ENCODE data around the gene ZNF266. TPM values are rescaled to one million over a fixed set of nuclear protein-coding genes. Genes with fewer than 3 reads are reported as not detected.

ZNF266 gene
- total RNA-seq, 1 experiment from 2014 or later: 17.8 TPM

- H3K4me1 ChIP-seq (ENCODE audit: insufficient read depth, low read length, poor library complexity, severe bottlenecking): peaks cover 6% of the 10 kb centered on the region
- no peaks in the 10 kb centered on the region for H3K9me3 ChIP-seq (ENCODE audit: low read depth, low read length, poor library complexity, severe bottlenecking)
- H3K36me3 ChIP-seq (ENCODE audit: insufficient read depth, low read length, poor library complexity, severe bottlenecking): peaks cover 9% of the 10 kb centered on the region
- no peak overlapping the region for H3K4me3 ChIP-seq (ENCODE audit: low read depth, low read length, poor library complexity, severe bottlenecking)
- DNase-seq (ENCODE audit: low spot score): peak; percentile 56
- H3K27ac ChIP-seq (ENCODE audit: low read depth, low read length, poor library complexity, severe bottlenecking): no peak overlapping the region
- H3K27me3 ChIP-seq (replicated peaks; ENCODE audit: insufficient read depth, low read depth, low read length, poor library complexity): no peaks in the 10 kb centered on the region
- BruUV-seq (replicated peaks): no TSS peak
- POLR2A ChIA-PET (ENCODE audit: low non-redundant PET): no interaction called here
- CTCF ChIA-PET: interaction anchor here (0.6 to 0.7 kb wide), 2 partner anchors 226 to 458 kb away, joined by 3 to 4 read pairs; no protein-coding TSS in a partner anchor
- TF ChIP-seq CTCF (conservative IDR thresholded peaks at IDR 0.05; ENCODE audit: low read depth, low read length): peak; percentile 68
- TF ChIP-seq EZH2 (IDR thresholded peaks at IDR 0.05; ENCODE audit: borderline replicate concordance, low read depth, low read length, poor library complexity, severe bottlenecking): no peak
- intact Hi-C loops (cut with micrococcal nuclease; ENCODE audit: unreplicated experiment): no loop called here
Observed at GRCh38 chr19:9431475-9431874, 3.9 kb downstream of the ZNF266 start.

DNA sequence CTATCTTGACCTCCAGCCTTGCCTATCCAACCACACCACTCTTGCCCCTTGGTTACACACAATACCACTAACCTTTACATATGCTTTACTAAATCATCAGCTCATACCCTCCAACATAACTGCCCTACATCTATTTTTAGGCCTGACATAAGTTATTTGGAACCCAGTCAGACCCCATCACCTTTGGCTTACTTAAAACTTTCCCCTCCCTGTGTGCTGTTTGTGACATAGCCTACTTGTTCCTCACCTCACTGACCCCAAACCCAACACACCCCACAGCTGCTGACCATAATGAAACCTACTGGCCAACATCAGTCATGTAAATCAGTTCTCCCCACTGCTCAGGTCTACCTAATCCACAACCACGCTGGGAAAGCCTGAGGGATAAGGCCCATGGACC is 4.9 kb downstream of the ZNF266 start:
- intact Hi-C loops (cut with micrococcal nuclease; ENCODE audit: unreplicated experiment): no loop called here
- Histone ChIP-seq H3K4me1 (ENCODE audit: insufficient read depth, low read length, poor library complexity, severe bottlenecking) (peaks cover 6% of the 10 kb centered on the region), H3K4me3 (ENCODE audit: low read depth, low read length, poor library complexity, severe bottlenecking) (no peak overlapping the region), H3K27me3 (replicated peaks; ENCODE audit: insufficient read depth, low read depth, low read length, poor library complexity) (no peaks in the 10 kb centered on the region), H3K36me3 (ENCODE audit: insufficient read depth, low read length, poor library complexity, severe bottlenecking) (peaks cover 9% of the 10 kb centered on the region), H3K9me3 (ENCODE audit: low read depth, low read length, poor library complexity, severe bottlenecking) (no peaks in the 10 kb centered on the region), H3K27ac (ENCODE audit: low read depth, low read length, poor library complexity, severe bottlenecking) (no peak overlapping the region)
- no peak for TF ChIP-seq CTCF (conservative IDR thresholded peaks at IDR 0.05; ENCODE audit: low read depth, low read length)
- TF ChIP-seq EZH2 (IDR thresholded peaks at IDR 0.05; ENCODE audit: borderline replicate concordance, low read depth, low read length, poor library complexity, severe bottlenecking): no peak
- POLR2A ChIA-PET (ENCODE audit: low non-redundant PET): no interaction called here
- BruUV-seq (replicated peaks): no TSS peak
- CTCF ChIA-PET: interaction anchor here (1.2 kb wide), 1 partner anchor 225 kb away, joined by 5 read pairs; no protein-coding TSS in a partner anchor
- DNase-seq (ENCODE audit: low spot score): no peak

DNA sequence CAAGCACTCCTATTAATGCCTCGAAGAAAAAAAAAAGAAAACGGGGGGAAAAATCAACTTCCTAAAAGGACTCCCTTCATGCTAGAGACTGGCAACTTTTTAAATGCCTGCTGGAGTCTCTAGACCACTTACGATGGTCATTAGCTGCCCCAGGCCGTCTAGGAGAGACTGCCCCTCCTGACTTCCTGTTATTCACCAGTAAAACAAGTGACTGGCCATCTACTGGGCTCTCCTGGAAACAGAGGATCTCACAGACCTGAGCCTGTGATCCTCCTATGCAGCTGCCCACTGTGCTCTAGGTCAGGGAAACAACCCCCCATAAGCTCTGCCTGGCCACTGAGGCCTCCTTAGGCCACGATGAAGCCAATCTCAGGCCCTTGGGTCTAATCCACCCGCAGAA is 7.4 kb downstream of the ZNF266 start:
- Histone ChIP-seq H3K36me3 (ENCODE audit: insufficient read depth, low read length, poor library complexity, severe bottlenecking) (peaks cover 8% of the 10 kb centered on the region), H3K4me3 (ENCODE audit: low read depth, low read length, poor library complexity, severe bottlenecking) (no peak overlapping the region), H3K9me3 (ENCODE audit: low read depth, low read length, poor library complexity, severe bottlenecking) (no peaks in the 10 kb centered on the region), H3K27me3 (replicated peaks; ENCODE audit: insufficient read depth, low read depth, low read length, poor library complexity) (no peaks in the 10 kb centered on the region), H3K4me1 (ENCODE audit: insufficient read depth, low read length, poor library complexity, severe bottlenecking) (no peaks in the 10 kb centered on the region), H3K27ac (ENCODE audit: low read depth, low read length, poor library complexity, severe bottlenecking) (no peak overlapping the region)
- CTCF ChIA-PET: no interaction called here
- DNase-seq (ENCODE audit: low spot score): no peak
- POLR2A ChIA-PET (ENCODE audit: low non-redundant PET): no interaction called here
- TF ChIP-seq EZH2 (IDR thresholded peaks at IDR 0.05; ENCODE audit: borderline replicate concordance, low read depth, low read length, poor library complexity, severe bottlenecking): no peak
- TF ChIP-seq CTCF (conservative IDR thresholded peaks at IDR 0.05; ENCODE audit: low read depth, low read length): no peak
- intact Hi-C loops (cut with micrococcal nuclease; ENCODE audit: unreplicated experiment): no loop called here
- BruUV-seq (replicated peaks): no TSS peak
